CD4-positive, alpha-beta T cell (primary cell): Measurements from ENCODE around the gene WNK2. TPM values are rescaled to one million over a fixed set of nuclear protein-coding genes. Genes with fewer than 3 reads are reported as not detected.

Experiments
- ATAC-seq: fragments of 200-7000 bp; cut with Tn5 transposase; one replicate; pipeline ENCODE4 v1.10.0; 2022; ENCODE audit warnings: mild to moderate bottlenecking; ENCODE audit not compliant: poor library complexity
- CTCF ChIA-PET: fragments of 350-600 bp; sonication (Branson Sonifier 250); formaldehyde crosslinking; loops from one replicate; lab custom pipeline; 2021; ENCODE audit warnings: antibody characterized with exemption, inconsistent platforms; lab: Charles Lee
- POLR2A ChIA-PET: fragments of 350-600 bp; sonication (Branson Sonifier 250); formaldehyde crosslinking; loops from one replicate; lab custom pipeline; 2021; ENCODE audit warnings: antibody characterized with exemption, inconsistent platforms; lab: Charles Lee
- DNase-seq, 14 experiments: peaks; one replicate each; pipeline ENCODE4 v3.0.0-alpha.2; 2013 to 2020; ENCODE audit warnings: mixed read lengths in 2 of 14
- H3K27ac ChIP-seq, 2 donors: one replicate each; pipeline versions ENCODE4 v1.5.1 to v1.7.0; 2013; ENCODE audit warnings: low read length in 2 of 2, low read depth in 1 of 2, mild to moderate bottlenecking in 1 of 2
- H3K27me3 ChIP-seq, 2 experiments: 1 replicate in 1 of 2; 2 replicates in 1 of 2; pipeline versions ENCODE4 v1.6.1 to v1.7.0; 2013; ENCODE audit warnings: low read length in 2 of 2, control low read depth in 1 of 2, mild to moderate bottlenecking in 1 of 2, moderate library complexity in 1 of 2; ENCODE audit not compliant: insufficient read depth in 2 of 2, control insufficient read depth in 1 of 2
- H3K36me3 ChIP-seq: one replicate; pipeline ENCODE4 v1.6.1; 2013; ENCODE audit warnings: low read length, control low read depth; ENCODE audit not compliant: insufficient read depth
- H3K4me1 ChIP-seq: one replicate; pipeline ENCODE4 v1.6.1; 2013; ENCODE audit warnings: low read length, control low read depth; ENCODE audit not compliant: insufficient read depth
- H3K4me3 ChIP-seq: one replicate; pipeline ENCODE4 v1.5.1; 2013; ENCODE audit warnings: mild to moderate bottlenecking, low read length, moderate library complexity
- H3K9me3 ChIP-seq, 2 experiments: 1 replicate in 1 of 2; 2 replicates in 1 of 2; pipeline versions ENCODE4 v1.6.1 to v1.7.0; 2013; ENCODE audit warnings: low read length in 2 of 2, mild to moderate bottlenecking in 2 of 2, control low read depth in 1 of 2, moderate library complexity in 1 of 2; ENCODE audit not compliant: control insufficient read depth in 1 of 2, insufficient read depth in 1 of 2
- H3K27ac Mint-ChIP-seq: one replicate; pipeline ENCODE4 v1.8.0; 2020; ENCODE audit warnings: mixed read lengths
- H3K27me3 Mint-ChIP-seq: one replicate; pipeline ENCODE4 v1.8.0; 2021; ENCODE audit warnings: mixed read lengths
- H3K36me3 Mint-ChIP-seq: one replicate; pipeline ENCODE4 v1.8.0; 2021; ENCODE audit warnings: low read depth, mixed read lengths
- H3K4me1 Mint-ChIP-seq: one replicate; pipeline ENCODE4 v1.8.0; 2021; ENCODE audit warnings: low read depth, mixed read lengths
- H3K4me3 Mint-ChIP-seq: one replicate; pipeline ENCODE4 v1.8.0; 2020; ENCODE audit warnings: mild to moderate bottlenecking, mixed read lengths
- H3K9me3 Mint-ChIP-seq: one replicate; pipeline ENCODE4 v1.8.0; 2020; ENCODE audit warnings: mixed read lengths
- intact Hi-C, 2 experiments: fragments of 100-400 bp; cut with DNase I in 1 of 2; cut with micrococcal nuclease in 1 of 2; formaldehyde crosslinking; loops; one replicate each; pipeline versions ENCODE4 v1.15.1 to v1.9.0; 2023 to 2025; cut with DNase I, micrococcal nuclease
- total RNA-seq, 174 experiments: library from RNA in 2 of 174; stranded (reverse) in 2 of 174; gene quantifications; one replicate each; pipeline ENCODE4 v1.2.3 and lab custom pipeline; 2021 to 2026
- TF ChIP-seq, protein P1 (sequence below): fragments of 200-600 bp; IDR thresholded peaks from one replicate; pipeline ENCODE4 v1.8.0; 2022; ENCODE audit warnings: antibody characterized with exemption, mild to moderate bottlenecking

WNK2 gene
- total RNA-seq, 2 experiments from 2014 or later: 0.19 to 0.22 TPM

DNA sequence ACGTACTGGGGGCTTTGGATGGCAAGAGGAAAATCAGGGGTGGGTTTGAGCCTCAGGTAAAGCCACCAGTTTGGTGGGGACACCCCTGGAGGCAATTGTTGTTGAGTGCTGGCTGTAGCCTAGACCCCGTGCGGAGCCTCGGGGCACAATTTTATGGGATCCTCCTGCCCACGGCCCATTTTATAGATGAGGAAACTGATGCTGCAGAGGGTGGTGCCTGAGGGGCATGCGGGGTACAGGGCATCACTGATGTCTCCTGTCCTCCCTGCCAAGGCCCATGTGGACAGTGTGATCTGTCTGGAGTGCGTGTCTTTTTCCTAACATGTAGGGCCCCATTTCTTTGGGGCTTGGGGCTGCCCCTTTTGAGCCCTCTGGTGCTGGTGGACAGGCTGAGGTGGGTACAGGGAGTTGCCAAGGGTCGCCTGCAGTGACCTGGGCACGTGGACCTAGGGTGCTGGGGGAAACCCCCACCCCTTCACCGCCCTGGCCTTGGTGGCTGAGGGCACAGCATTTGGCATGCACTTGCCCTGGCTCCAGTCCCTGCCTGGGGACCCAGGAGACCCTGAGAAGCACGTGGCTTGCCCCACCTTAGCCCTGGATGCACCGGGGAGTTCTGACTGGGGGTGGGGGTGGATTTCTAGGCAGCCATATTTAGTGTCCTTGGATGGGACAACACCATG is 22.1 kb downstream of the WNK2 start:
- ChIA-PET CTCF (no interaction called here), POLR2A (no interaction called here)
- Mint-ChIP-seq H3K4me3 (no peak overlapping the region), H3K27me3 (no peaks in the 10 kb centered on the region), H3K27ac (no peak overlapping the region), H3K36me3 (no peaks in the 10 kb centered on the region), H3K9me3 (no peaks in the 10 kb centered on the region), H3K4me1 (no peaks in the 10 kb centered on the region)
- TF ChIP-seq, protein P1, sequence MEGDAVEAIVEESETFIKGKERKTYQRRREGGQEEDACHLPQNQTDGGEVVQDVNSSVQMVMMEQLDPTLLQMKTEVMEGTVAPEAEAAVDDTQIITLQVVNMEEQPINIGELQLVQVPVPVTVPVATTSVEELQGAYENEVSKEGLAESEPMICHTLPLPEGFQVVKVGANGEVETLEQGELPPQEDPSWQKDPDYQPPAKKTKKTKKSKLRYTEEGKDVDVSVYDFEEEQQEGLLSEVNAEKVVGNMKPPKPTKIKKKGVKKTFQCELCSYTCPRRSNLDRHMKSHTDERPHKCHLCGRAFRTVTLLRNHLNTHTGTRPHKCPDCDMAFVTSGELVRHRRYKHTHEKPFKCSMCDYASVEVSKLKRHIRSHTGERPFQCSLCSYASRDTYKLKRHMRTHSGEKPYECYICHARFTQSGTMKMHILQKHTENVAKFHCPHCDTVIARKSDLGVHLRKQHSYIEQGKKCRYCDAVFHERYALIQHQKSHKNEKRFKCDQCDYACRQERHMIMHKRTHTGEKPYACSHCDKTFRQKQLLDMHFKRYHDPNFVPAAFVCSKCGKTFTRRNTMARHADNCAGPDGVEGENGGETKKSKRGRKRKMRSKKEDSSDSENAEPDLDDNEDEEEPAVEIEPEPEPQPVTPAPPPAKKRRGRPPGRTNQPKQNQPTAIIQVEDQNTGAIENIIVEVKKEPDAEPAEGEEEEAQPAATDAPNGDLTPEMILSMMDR: no peak
- H3K36me3 ChIP-seq: no peaks in the 10 kb centered on the region
- H3K27ac ChIP-seq: no peak overlapping the region
- H3K9me3 ChIP-seq: peaks cover 0 to 10% of the 10 kb centered on the region in 2 experiments
- intact Hi-C loops: no loop called here
- H3K4me1 ChIP-seq: peaks cover 4% of the 10 kb centered on the region
- no peak for ATAC-seq
- no peak overlapping the region for H3K4me3 ChIP-seq
- no peak for DNase-seq
- H3K27me3 ChIP-seq: no peaks in the 10 kb centered on the region

DNA sequence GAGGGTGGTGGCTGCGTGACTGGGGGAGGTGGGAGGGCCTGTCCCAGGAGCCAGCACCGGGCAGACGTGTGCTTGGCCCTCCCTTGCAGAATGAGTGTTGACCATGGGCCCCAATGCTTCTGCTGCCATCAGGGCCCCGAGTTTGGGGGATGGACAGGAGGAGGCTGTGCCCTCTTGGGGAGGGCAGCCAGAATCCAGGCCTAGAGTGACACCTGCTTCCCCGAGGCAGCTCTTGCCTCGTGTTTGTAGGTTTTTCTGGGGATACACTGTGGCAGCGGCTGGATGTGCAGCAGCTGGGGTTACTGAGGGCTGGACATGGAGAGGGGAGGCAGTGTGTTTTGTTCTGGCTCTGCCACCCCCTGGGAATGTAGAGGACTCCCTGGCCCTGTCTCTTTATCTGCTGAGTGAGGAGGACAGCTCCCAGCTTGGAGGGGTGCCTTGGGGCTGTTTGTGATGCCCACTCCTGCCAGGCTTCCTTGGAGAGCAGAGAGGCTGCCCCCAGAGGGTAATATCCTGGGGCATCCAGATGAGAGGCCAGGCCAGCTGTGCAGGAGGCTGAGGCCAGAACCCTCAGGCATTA is 22.7 kb downstream of the WNK2 start:
- Mint-ChIP-seq H3K4me3 (no peak overlapping the region), H3K9me3 (no peaks in the 10 kb centered on the region), H3K4me1 (no peaks in the 10 kb centered on the region), H3K36me3 (no peaks in the 10 kb centered on the region), H3K27ac (no peak overlapping the region), H3K27me3 (no peaks in the 10 kb centered on the region)
- Histone ChIP-seq H3K27ac (no peak overlapping the region), H3K4me3 (no peak overlapping the region), H3K36me3 (no peaks in the 10 kb centered on the region), H3K27me3 (no peaks in the 10 kb centered on the region), H3K9me3 (peaks cover 0 to 10% of the 10 kb centered on the region in 2 experiments), H3K4me1 (peaks cover 4% of the 10 kb centered on the region)
- ChIA-PET CTCF (no interaction called here), POLR2A (no interaction called here)
- ATAC-seq (no peak), DNase-seq (no peak)
- TF ChIP-seq, protein P1: no peak
- intact Hi-C loops: no loop called here

DNA sequence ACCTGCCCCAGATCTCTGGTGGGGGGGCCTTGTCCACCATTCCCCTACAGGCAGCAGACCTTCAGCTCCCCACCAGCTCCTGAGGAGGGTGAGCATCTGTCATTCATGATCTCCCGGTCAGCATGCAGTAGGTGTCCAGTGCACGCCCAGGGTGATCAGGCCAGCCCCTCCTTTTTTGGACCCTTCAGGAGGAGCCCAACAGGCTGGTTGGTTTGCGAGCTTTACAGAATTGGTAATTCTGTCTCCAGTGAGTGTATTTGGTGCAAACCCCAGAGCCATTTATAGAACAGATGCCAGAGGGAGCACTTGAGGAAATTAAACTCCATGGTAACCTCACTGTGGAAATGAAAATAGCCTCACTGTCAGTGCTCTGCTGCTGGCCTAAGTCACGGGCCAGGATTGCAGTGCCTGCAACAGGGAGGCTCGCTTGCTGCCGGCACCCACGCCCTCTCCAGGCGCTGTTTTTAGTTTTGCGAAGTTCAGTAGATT is 23.4 kb downstream of the WNK2 start:
- DNase-seq (no peak), ATAC-seq (no peak)
- Histone ChIP-seq H3K9me3 (peaks cover 0 to 10% of the 10 kb centered on the region in 2 experiments), H3K4me1 (peaks cover 4% of the 10 kb centered on the region), H3K4me3 (no peak overlapping the region), H3K36me3 (no peaks in the 10 kb centered on the region), H3K27ac (no peak overlapping the region), H3K27me3 (no peaks in the 10 kb centered on the region)
- ChIA-PET POLR2A (no interaction called here), CTCF (no interaction called here)
- intact Hi-C loops: no loop called here
- H3K4me1 Mint-ChIP-seq: no peaks in the 10 kb centered on the region
- TF ChIP-seq, protein P1: no peak
- H3K27me3 Mint-ChIP-seq: no peaks in the 10 kb centered on the region
- no peaks in the 10 kb centered on the region for H3K36me3 Mint-ChIP-seq
- H3K4me3 Mint-ChIP-seq: no peak overlapping the region
- H3K9me3 Mint-ChIP-seq: no peaks in the 10 kb centered on the region
- no peak overlapping the region for H3K27ac Mint-ChIP-seq
